Thyroid gland (tissue), 4 donors: ENCODE data around the gene SLC17A9. TPM values are rescaled to one million over a fixed set of nuclear protein-coding genes. Genes with fewer than 3 reads are reported as not detected.
"Not testable (repeated sequence)": the region's sequence is repeated elsewhere in the genome, so short reads cannot be mapped to it uniquely, and the experiment has no call there.

Experiments
- DNase-seq, 2 donors: peaks; one replicate each; pipeline ENCODE4 v3.0.0-alpha.2; 2019
- H3K27ac ChIP-seq, 3 donors: fragments of 200-600 bp; sonication (generic); 1 replicate in 2 of 3; 2 replicates in 1 of 3; pipeline ENCODE4 v1.5.1; 2016 to 2019; ENCODE audit warnings: mild to moderate bottlenecking in 1 of 3, moderate library complexity in 1 of 3
- H3K27me3 ChIP-seq: fragments of 200-600 bp; sonication (generic); one replicate; pipeline ENCODE4 v1.5.1; 2019
- H3K36me3 ChIP-seq, 2 donors: fragments of 200-600 bp; sonication (generic); one replicate each; pipeline ENCODE4 v1.5.1; 2016 to 2019
- H3K4me1 ChIP-seq, 2 donors: fragments of 200-600 bp; sonication (generic); one replicate each; pipeline ENCODE4 v1.5.1; 2017 to 2019
- H3K4me3 ChIP-seq, 3 donors: fragments of 200-600 bp; sonication (generic); replicated peaks in 1 of 3; 1 replicate in 2 of 3; 2 replicates in 1 of 3; pipeline ENCODE4 v1.5.1; 2016; ENCODE audit warnings: mild to moderate bottlenecking in 1 of 3
- H3K9me3 ChIP-seq: fragments of 200-600 bp; sonication (generic); one replicate; pipeline ENCODE4 v1.5.1; 2017
- CTCF ChIP-seq, 6 experiments: fragments of 200-600 bp in 3 of 6; fragments of 450-650 bp in 3 of 6; sonication (generic) in 3 of 6; IDR thresholded peaks; one replicate each; pipeline ENCODE4 v1.5.1; 2016 to 2019; ENCODE audit warnings: antibody characterized with exemption in 6 of 6, mild to moderate bottlenecking in 2 of 6, inconsistent platforms in 1 of 6, moderate library complexity in 1 of 6
- POLR2A ChIP-seq, 2 donors: fragments of 450-650 bp; IDR thresholded peaks; one replicate each; pipeline ENCODE4 v1.6.1; 2017; ENCODE audit warnings: antibody characterized with exemption in 2 of 2, mild to moderate bottlenecking in 2 of 2, moderate library complexity in 1 of 2
- WGBS, 2 donors: methylation state at CpG; one replicate each; pipeline ENCODE4 v1.1.5; 2017; 5-methylcytosine and 5-hydroxymethylcytosine counted together
- intact Hi-C: fragments of 100-400 bp; cut with DNase I; formaldehyde crosslinking; loops from one replicate; pipeline ENCODE4 v1.15.1; 2023
- total RNA-seq, 4 donors: library from RNA; depleted of rRNA; stranded (reverse); fragments of >200 nt; gene quantifications; one replicate each; pipeline ENCODE4 v1.2.3, GENCODE V29; 2016

Gene SLC17A9
- total RNA-seq, 4 donors from 2014 or later = 0.68 to 1.6 (median 1.00) TPM

GRCh38 chr20:62921119-62921687 lies 31.3 kb upstream of the SLC17A9 start:
- intact Hi-C loops = no loop called here
- Histone ChIP-seq H3K4me3 (no peak overlapping the region), H3K27ac (no peak overlapping the region), H3K4me1 (peaks cover 72 to 85% of the 10 kb centered on the region in 2 donors), H3K27me3 (no peaks in the 10 kb centered on the region), H3K36me3 (no peaks in the 10 kb centered on the region), H3K9me3 (no peaks in the 10 kb centered on the region)
- TF ChIP-seq CTCF (IDR thresholded peaks at IDR 0.05) = peak; percentile 31 to 66 (median 46)
- TF ChIP-seq POLR2A (IDR thresholded peaks at IDR 0.05) = no peak
- 40 to 48% methylated on average over 8 of the region's 8 CpGs for WGBS, 2 donors
- DNase-seq = peak; percentile 60 to 70

- no peak overlapping the region for H3K4me3 ChIP-seq
- peaks cover 70 to 81% of the 10 kb centered on the region in 2 donors for H3K4me1 ChIP-seq
- intact Hi-C loops = no loop called here
- no peaks in the 10 kb centered on the region for H3K9me3 ChIP-seq
- 81 to 89% methylated on average over 14 of the region's 14 CpGs for WGBS, 2 donors
- no peak for DNase-seq
- no peak overlapping the region for H3K27ac ChIP-seq
- no peaks in the 10 kb centered on the region for H3K36me3 ChIP-seq
- TF ChIP-seq CTCF (IDR thresholded peaks at IDR 0.05) = no peak
- no peak for TF ChIP-seq POLR2A (IDR thresholded peaks at IDR 0.05)
- H3K27me3 ChIP-seq = no peaks in the 10 kb centered on the region
Observed at GRCh38 chr20:62922451-62922921, 30.0 kb upstream of the SLC17A9 start.

GRCh38 chr20:62923059-62923668 lies 29.3 kb upstream of the SLC17A9 start:
- H3K9me3 ChIP-seq, H3K4me3 ChIP-seq, H3K36me3 ChIP-seq, H3K27me3 ChIP-seq, intact Hi-C loops, H3K27ac ChIP-seq, DNase-seq: not testable (repeated sequence)
- peaks cover 70 to 81% of the 10 kb centered on the region in 2 donors for H3K4me1 ChIP-seq
- 72 to 80% methylated on average over 17 of the region's 17 CpGs for WGBS, 2 donors

GRCh38 chr20:62923669-62924441 lies 28.7 kb upstream of the SLC17A9 start:
- peak overlapping the region in 1 of 3 donors; percentile 94 for H3K27ac ChIP-seq
- no peaks in the 10 kb centered on the region for H3K36me3 ChIP-seq
- H3K27me3 ChIP-seq = no peaks in the 10 kb centered on the region
- DNase-seq = no peak
- intact Hi-C loops = no loop called here
- 62 to 65% methylated on average over 7 of the region's 7 CpGs for WGBS, 2 donors
- no peaks in the 10 kb centered on the region for H3K9me3 ChIP-seq
- TF ChIP-seq POLR2A (IDR thresholded peaks at IDR 0.05) (no peak), CTCF (IDR thresholded peaks at IDR 0.05) (no peak)
- no peak overlapping the region for H3K4me3 ChIP-seq
- peaks cover 70 to 79% of the 10 kb centered on the region in 2 donors for H3K4me1 ChIP-seq

- intact Hi-C loops = no loop called here
- peak overlapping the region in 1 of 3 donors; percentile 95 for H3K4me3 ChIP-seq
- H3K9me3 ChIP-seq = no peaks in the 10 kb centered on the region
- peaks cover 66 to 74% of the 10 kb centered on the region in 2 donors for H3K4me1 ChIP-seq
- TF ChIP-seq CTCF (IDR thresholded peaks at IDR 0.05) = no peak
- TF ChIP-seq POLR2A (IDR thresholded peaks at IDR 0.05) = no peak
- 37 to 44% methylated on average over 12 of the region's 12 CpGs for WGBS, 2 donors
- DNase-seq = no peak
- H3K27me3 ChIP-seq = no peaks in the 10 kb centered on the region
- H3K27ac ChIP-seq = peak overlapping the region in 1 of 3 donors; percentile 94
- H3K36me3 ChIP-seq = no peaks in the 10 kb centered on the region
Observed at GRCh38 chr20:62924442-62925075, 27.9 kb upstream of the SLC17A9 start.
